HepG2 (cell line): ENCODE results near the gene CLHC1. TPM values are rescaled to one million over a fixed set of nuclear protein-coding genes. Genes with fewer than 3 reads are reported as not detected.

Experiments used
- ATAC-seq: fragments of 200-7000 bp; cut with Tn5 transposase; 3 replicates; pipeline ENCODE4 v1.9.1; 2020; ENCODE audit warnings: mild to moderate bottlenecking, moderate library complexity
- BruUV-seq: library from RNA; stranded (reverse); fragments of 400-500 nt; replicated peaks from 2 replicates; lab custom pipeline; 2021; lab: Mats Ljungman, UMichigan
- CTCF ChIA-PET: fragments of 300-600 bp; formaldehyde crosslinking; extraction: SDS; loops from one replicate; lab custom pipeline; 2021; ENCODE audit warnings: low total read pairs, inconsistent platforms, low intra/inter-chr PET ratio; lab: Yijun Ruan, JAX
- POLR2A ChIA-PET: fragments of 350-600 bp; sonication (Branson Sonifier 250); formaldehyde crosslinking; loops from one replicate; lab custom pipeline; 2020; ENCODE audit warnings: antibody characterized with exemption, inconsistent platforms; lab: Yijun Ruan, JAX
- DNase-seq: peaks from one replicate; pipeline ENCODE4 v3.0.0-alpha.2; 2015; ENCODE audit warnings: low spot score
- FAIRE-seq: peaks from 3 replicates; lab custom pipeline; 2011; peaks lifted over from hg19 to GRCh38; lab: Jason Lieb, UNC
- H2AFZ ChIP-seq: one replicate; pipeline ENCODE4 v1.6.1; 2011; ENCODE audit warnings: low read length, inconsistent platforms
- H3K27ac ChIP-seq: fragments of 300-600 bp; 3 replicates; pipeline ENCODE4 v1.8.0; 2011; ENCODE audit warnings: mixed run types, mild to moderate bottlenecking, mixed read lengths, low read length, inconsistent platforms; ENCODE audit not compliant: insufficient read depth; ENCODE audit errors: extremely low read length
- H3K27me3 ChIP-seq, 2 experiments: fragments of 200-600 bp in 1 of 2; 2 replicates in 1 of 2; 3 replicates in 1 of 2; pipeline versions ENCODE4 v1.6.0 to v1.8.0; 2011; ENCODE audit warnings: low read length in 2 of 2, mild to moderate bottlenecking in 2 of 2, moderate library complexity in 2 of 2, inconsistent platforms in 1 of 2; ENCODE audit not compliant: insufficient read depth in 2 of 2, control insufficient read depth in 1 of 2
- H3K36me3 ChIP-seq, 2 experiments: fragments of 200-600 bp in 1 of 2; replicated peaks in 1 of 2; 2 replicates in 1 of 2; 3 replicates in 1 of 2; pipeline versions ENCODE4 v1.5.1 to v1.8.0; 2011; ENCODE audit warnings: low read length in 2 of 2, inconsistent platforms in 1 of 2; ENCODE audit not compliant: insufficient read depth in 2 of 2, control insufficient read depth in 1 of 2
- H3K4me1 ChIP-seq: 2 replicates; pipeline ENCODE4 v1.5.1; 2012; ENCODE audit warnings: low read length, inconsistent platforms; ENCODE audit not compliant: insufficient read depth
- H3K4me2 ChIP-seq: 2 replicates; pipeline ENCODE4 v1.6.0; 2011; ENCODE audit warnings: low read depth, low read length, inconsistent platforms
- H3K4me3 ChIP-seq, 3 experiments: fragments of 200-600 bp in 1 of 3; sonication (generic), shearing (Covaris generic) in 1 of 3; replicated peaks in 1 of 3; 2 replicates each; pipeline ENCODE4 v1.5.1; 2011 to 2016; ENCODE audit warnings: low read length in 3 of 3, inconsistent platforms in 2 of 3, low read depth in 2 of 3, mild to moderate bottlenecking in 2 of 3, control low read depth in 1 of 3, mixed read lengths in 1 of 3; ENCODE audit not compliant: insufficient read depth in 1 of 3
- H3K79me2 ChIP-seq: one replicate; pipeline ENCODE4 v1.6.1; 2011; ENCODE audit warnings: low read length, inconsistent platforms; ENCODE audit not compliant: insufficient read depth
- H3K9ac ChIP-seq: 2 replicates; pipeline ENCODE4 v1.6.0; 2011; ENCODE audit warnings: mild to moderate bottlenecking, low read depth, low read length, inconsistent platforms; ENCODE audit not compliant: insufficient read depth
- H3K9me3 ChIP-seq: 2 replicates; pipeline ENCODE4 v1.5.1; 2012; ENCODE audit warnings: mild to moderate bottlenecking, low read length
- H4K20me1 ChIP-seq: 2 replicates; pipeline ENCODE4 v1.6.0; 2011; ENCODE audit warnings: inconsistent platforms, mild to moderate bottlenecking, low read length, moderate library complexity; ENCODE audit not compliant: insufficient read depth
- ZMAT3 ChIP-seq: sonication (generic); formaldehyde crosslinking; conservative IDR thresholded peaks from 2 replicates; pipeline ENCODE4 v1.7.0; 2021; ENCODE audit warnings: missing genetic modification reagents
- WGBS: methylation state at CpG from one replicate; pipeline ENCODE4 v1.1.6; 2017; ENCODE audit warnings: low lambda C conversion rate; 5-methylcytosine and 5-hydroxymethylcytosine counted together
- in situ Hi-C: cut with HindIII; loops from 2 replicates; pipeline ENCODE4 v1.10.0; 2017; ENCODE audit warnings: low pct_unique_long_range_greater_than_20kb; ENCODE audit not compliant: extremely low pct_ligation_motif_present
- intact Hi-C: fragments of 100-400 bp; cut with micrococcal nuclease; formaldehyde crosslinking; loops from one replicate; pipeline ENCODE4 v1.10.0; 2022; ENCODE audit not compliant: unreplicated experiment
- polyA plus RNA-seq, 8 experiments: library from polyadenylated mRNA; depleted of rRNA in 3 of 8; stranded (reverse) in 7 of 8; unstranded in 1 of 8; fragments of >200 nt; fragmentation: Illumina TruSeq in 4 of 8; extraction: Trizol in 4 of 8; gene quantifications; 2 replicates each; pipeline versions ENCODE4 v1.2.1 to v1.2.3, GENCODE V29; 2011 to 2016; ENCODE audit warnings: low read depth in 4 of 8, missing spikeins in 1 of 8, mixed read lengths in 1 of 8; ENCODE audit not compliant: insufficient read depth in 1 of 8
- total RNA-seq, 5 experiments: library from RNA; depleted of rRNA; stranded (reverse); fragments of >200 nt; fragmentation: Illumina TruSeq; extraction: Trizol; gene quantifications; 2 replicates each; pipeline ENCODE4 v1.2.3, GENCODE V29; 2016; ENCODE audit warnings: low read depth in 1 of 5
- TF ChIP-seq, protein P1 (sequence below): sonication (generic); formaldehyde crosslinking; IDR thresholded peaks from 2 replicates; pipeline ENCODE4 v1.4.0; 2020; ENCODE audit warnings: mild to moderate bottlenecking, low read depth, missing genetic modification reagents
- TF ChIP-seq, protein P2 (sequence below): sonication (generic); formaldehyde crosslinking; IDR thresholded peaks from 2 replicates; pipeline ENCODE4 v1.4.0; 2020; ENCODE audit warnings: mild to moderate bottlenecking, missing genetic modification reagents

Gene CLHC1
- total and polyA plus RNA-seq, 2 of the 13 experiments (the other 11 are each of a cell fraction or from before 2014, with no cell fraction given) = 9.8 to 12.6 TPM

DNA sequence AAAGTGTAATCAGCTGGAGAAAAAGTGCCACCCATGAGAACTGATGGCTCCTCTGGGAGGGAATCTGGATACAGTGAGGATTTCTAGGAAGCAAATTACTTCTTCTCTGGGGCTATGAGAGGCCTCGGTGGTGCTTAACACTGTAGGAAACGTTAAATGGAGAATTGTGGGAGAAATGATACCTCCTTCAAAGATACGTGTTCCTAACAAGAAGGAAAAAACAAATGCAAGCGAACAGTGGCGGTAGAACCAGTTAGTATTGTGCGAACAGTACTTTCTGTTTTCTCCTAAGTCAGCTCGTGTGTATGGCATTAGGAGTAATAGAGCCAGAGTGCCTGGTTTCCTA is 37.5 kb upstream of the CLHC1 start:
- POLR2A ChIA-PET = interaction anchor here (0.7 to 1.2 kb wide), 4 partner anchors 11 to 37 kb away, joined by 4 to 8 read pairs (median 6); partner anchors contain the start of genes CLHC1 and RPS27A
- ATAC-seq = peak; percentile 34
- intact Hi-C loops = loop anchor here (1.0 to 2.0 kb wide), 3 partner anchors 37 to 219 kb away; partner anchors contain the start of genes CCDC88A, CLHC1, RPS27A and RTN4

More for the DNA sequence above, 37.5 kb upstream of the CLHC1 start:
- H4K20me1 ChIP-seq = no peaks in the 10 kb centered on the region
- no peaks in the 10 kb centered on the region for H3K9me3 ChIP-seq
- WGBS = 46% methylated on average over 7 of the region's 7 CpGs
- H3K27ac ChIP-seq = peak overlapping the region; percentile 91
- in situ Hi-C loops = loop anchor here (5.0 kb wide), 1 partner anchor 37 kb away; the partner anchor contains the start of genes CLHC1 and RPS27A
- FAIRE-seq = peak; percentile 59
- no peak for TF ChIP-seq ZMAT3 (CRISPR knock-in tag)
- TF ChIP-seq, protein P1, sequence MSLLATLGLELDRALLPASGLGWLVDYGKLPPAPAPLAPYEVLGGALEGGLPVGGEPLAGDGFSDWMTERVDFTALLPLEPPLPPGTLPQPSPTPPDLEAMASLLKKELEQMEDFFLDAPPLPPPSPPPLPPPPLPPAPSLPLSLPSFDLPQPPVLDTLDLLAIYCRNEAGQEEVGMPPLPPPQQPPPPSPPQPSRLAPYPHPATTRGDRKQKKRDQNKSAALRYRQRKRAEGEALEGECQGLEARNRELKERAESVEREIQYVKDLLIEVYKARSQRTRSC = no peak
- TF ChIP-seq, protein P2, sequence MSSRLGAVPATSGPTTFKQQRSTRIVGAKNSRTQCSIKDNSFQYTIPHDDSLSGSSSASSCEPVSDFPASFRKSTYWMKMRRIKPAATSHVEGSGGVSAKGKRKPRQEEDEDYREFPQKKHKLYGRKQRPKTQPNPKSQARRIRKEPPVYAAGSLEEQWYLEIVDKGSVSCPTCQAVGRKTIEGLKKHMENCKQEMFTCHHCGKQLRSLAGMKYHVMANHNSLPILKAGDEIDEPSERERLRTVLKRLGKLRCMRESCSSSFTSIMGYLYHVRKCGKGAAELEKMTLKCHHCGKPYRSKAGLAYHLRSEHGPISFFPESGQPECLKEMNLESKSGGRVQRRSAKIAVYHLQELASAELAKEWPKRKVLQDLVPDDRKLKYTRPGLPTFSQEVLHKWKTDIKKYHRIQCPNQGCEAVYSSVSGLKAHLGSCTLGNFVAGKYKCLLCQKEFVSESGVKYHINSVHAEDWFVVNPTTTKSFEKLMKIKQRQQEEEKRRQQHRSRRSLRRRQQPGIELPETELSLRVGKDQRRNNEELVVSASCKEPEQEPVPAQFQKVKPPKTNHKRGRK (CRISPR knock-in tag) = peak; percentile 97
- peak overlapping the region; percentile 86 for H2AFZ ChIP-seq
- peak overlapping the region; percentile 90 for H3K4me2 ChIP-seq
- CTCF ChIA-PET = no interaction called here
- peak; percentile 11 for DNase-seq
- TSS peak; percentile 93 for BruUV-seq
- H3K4me3 ChIP-seq = peak overlapping the region; percentile 50 to 81 (median 55)
- peaks cover 6% of the 10 kb centered on the region for H3K79me2 ChIP-seq
- H3K9ac ChIP-seq = peak overlapping the region; percentile 95
- H3K27me3 ChIP-seq = no peaks in the 10 kb centered on the region; a peak in 1 of 5 replicates
- H3K36me3 ChIP-seq = peaks cover 0 to 11% of the 10 kb centered on the region in 2 experiments; a peak in 2 of 5 replicates
- H3K4me1 ChIP-seq = peaks cover 16% of the 10 kb centered on the region
